ENCODE data around the gene SSR1. TPM values are rescaled to one million over a fixed set of nuclear protein-coding genes. Genes with fewer than 3 reads are reported as not detected.

The SSR1 gene
- total and polyA plus RNA-seq, 2 donors from 2014 or later = 40.4 to 163 TPM

DNA sequence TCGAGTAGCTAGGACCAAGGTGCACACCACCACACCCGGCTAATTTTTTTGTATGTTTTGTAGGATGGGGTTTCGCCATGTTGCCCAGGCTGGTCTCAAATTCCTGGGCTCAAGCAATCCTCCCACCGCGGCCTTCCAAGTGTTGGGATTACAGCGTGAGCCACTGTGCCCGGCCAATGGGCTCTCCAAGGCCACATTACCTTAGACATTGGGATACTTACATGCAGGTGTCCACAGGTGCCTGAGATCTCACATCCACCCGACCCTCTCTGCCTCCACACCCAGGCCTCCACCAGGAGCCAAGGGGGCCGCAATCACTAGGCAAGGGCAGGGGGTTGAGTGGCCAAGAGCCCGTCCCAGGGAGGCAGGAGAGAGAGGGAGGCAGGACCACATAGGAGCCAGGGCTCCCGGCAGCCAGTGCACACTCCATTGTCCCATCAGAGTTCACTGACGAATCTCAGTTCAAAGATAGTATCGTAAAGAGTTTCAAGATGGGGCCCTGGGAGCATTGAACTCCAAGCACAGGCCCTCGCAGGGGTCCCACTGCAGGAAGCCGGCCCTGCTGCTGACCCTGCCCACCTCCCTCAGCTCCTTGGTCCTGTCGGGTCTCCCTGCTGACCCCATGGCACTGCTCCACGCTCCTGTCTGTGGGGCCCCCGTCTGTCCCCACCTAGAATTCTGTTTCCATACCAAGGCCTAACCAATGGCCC is 55.3 kb downstream of the SSR1 start:
- no peaks in the 10 kb centered on the region for H3K36me3 ChIP-seq (ENCODE audit: control insufficient read depth in 2 of 3, insufficient read depth in 3 of 3, low read length in 3 of 3)
- H3K27ac ChIP-seq (ENCODE audit: low read depth in 2 of 2, low read length in 2 of 2) = no peak overlapping the region
- no peak for FAIRE-seq
- TF ChIP-seq, protein P1, sequence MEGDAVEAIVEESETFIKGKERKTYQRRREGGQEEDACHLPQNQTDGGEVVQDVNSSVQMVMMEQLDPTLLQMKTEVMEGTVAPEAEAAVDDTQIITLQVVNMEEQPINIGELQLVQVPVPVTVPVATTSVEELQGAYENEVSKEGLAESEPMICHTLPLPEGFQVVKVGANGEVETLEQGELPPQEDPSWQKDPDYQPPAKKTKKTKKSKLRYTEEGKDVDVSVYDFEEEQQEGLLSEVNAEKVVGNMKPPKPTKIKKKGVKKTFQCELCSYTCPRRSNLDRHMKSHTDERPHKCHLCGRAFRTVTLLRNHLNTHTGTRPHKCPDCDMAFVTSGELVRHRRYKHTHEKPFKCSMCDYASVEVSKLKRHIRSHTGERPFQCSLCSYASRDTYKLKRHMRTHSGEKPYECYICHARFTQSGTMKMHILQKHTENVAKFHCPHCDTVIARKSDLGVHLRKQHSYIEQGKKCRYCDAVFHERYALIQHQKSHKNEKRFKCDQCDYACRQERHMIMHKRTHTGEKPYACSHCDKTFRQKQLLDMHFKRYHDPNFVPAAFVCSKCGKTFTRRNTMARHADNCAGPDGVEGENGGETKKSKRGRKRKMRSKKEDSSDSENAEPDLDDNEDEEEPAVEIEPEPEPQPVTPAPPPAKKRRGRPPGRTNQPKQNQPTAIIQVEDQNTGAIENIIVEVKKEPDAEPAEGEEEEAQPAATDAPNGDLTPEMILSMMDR (IDR thresholded peaks at IDR 0.05; ENCODE audit: borderline replicate concordance, extremely low read depth, insufficient read depth) = no peak
- intact Hi-C loops (cut with DNase I) = no loop called here
- no peaks in the 10 kb centered on the region for H3K27me3 ChIP-seq (ENCODE audit: control insufficient read depth, insufficient read depth, low read length)
- peaks cover 0 to 21% (median 19%) of the 10 kb centered on the region in 3 donors for H3K4me1 ChIP-seq (ENCODE audit: control insufficient read depth in 2 of 3, insufficient read depth in 2 of 3, low read depth in 1 of 3, low read length in 3 of 3)
- H3K9ac ChIP-seq (ENCODE audit: low read length in 3 of 3) = no peak overlapping the region
- H3K9me3 ChIP-seq (ENCODE audit: control insufficient read depth in 2 of 3, insufficient read depth in 1 of 3, low read length in 3 of 3) = peaks cover 0 to 10% (median 0%) of the 10 kb centered on the region in 3 donors
- peak in 1 of 5 donors; percentile 59 for DNase-seq
- no peak overlapping the region for H3K4me3 ChIP-seq (ENCODE audit: low read length in 3 of 3)

DNA sequence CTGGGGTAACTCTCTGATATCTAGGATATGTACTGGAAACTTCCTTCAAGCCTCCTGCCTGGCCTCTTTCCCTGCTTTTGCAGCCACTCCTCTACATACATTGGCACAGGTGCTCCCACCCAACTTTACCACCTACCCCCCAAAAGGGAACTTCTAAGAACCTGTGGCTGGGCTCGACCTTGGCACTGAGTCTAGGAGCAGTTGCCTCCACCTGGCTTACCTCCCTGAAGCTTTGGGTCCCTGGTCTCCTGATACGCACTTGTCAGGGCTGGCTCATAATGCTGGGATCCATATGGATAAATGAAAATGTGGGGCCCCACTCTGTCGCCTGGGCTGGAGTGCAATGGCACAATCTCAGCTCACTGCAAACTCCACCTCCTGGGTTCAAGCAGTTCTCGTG is 56.2 kb downstream of the SSR1 start:
- no peak for FAIRE-seq
- intact Hi-C loops (cut with DNase I) = no loop called here
- TF ChIP-seq, protein P1 (IDR thresholded peaks at IDR 0.05; ENCODE audit: borderline replicate concordance, extremely low read depth, insufficient read depth) = no peak

DNA sequence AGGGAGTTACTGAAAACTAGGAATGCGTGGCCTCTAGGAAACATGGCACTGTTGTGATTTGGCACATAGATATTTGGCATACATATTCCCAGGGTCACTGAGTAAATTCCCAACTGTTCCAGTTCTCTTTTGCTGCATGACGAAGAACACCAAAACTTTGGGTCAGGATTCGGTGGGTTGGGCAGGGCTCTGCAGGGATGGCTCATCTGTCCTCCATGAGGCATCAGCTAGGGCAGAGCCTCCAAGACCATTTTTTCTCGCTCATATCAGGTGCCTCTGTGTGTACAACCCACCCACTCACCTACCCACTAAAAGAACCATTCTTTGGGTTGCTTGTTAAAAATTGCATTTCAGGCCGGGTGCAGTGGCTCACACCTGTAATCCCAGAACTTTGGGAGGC is 57.1 kb downstream of the SSR1 start:
- peaks cover 0 to 10% (median 0%) of the 10 kb centered on the region in 3 donors for H3K9me3 ChIP-seq (ENCODE audit: control insufficient read depth in 2 of 3, insufficient read depth in 1 of 3, low read length in 3 of 3)
- intact Hi-C loops (cut with DNase I) = no loop called here
- peaks cover 0 to 13% (median 13%) of the 10 kb centered on the region in 3 donors for H3K4me1 ChIP-seq (ENCODE audit: control insufficient read depth in 2 of 3, insufficient read depth in 2 of 3, low read depth in 1 of 3, low read length in 3 of 3)
- DNase-seq (peak in 1 of 5 donors; percentile 6), FAIRE-seq (no peak)
- no peaks in the 10 kb centered on the region for H3K27me3 ChIP-seq (ENCODE audit: control insufficient read depth, insufficient read depth, low read length)
- H3K36me3 ChIP-seq (ENCODE audit: control insufficient read depth in 2 of 3, insufficient read depth in 3 of 3, low read length in 3 of 3) = peaks cover 0 to 8% (median 0%) of the 10 kb centered on the region in 3 donors
- TF ChIP-seq, protein P1 (IDR thresholded peaks at IDR 0.05; ENCODE audit: borderline replicate concordance, extremely low read depth, insufficient read depth) = no peak
- no peak overlapping the region for H3K9ac ChIP-seq (ENCODE audit: low read length in 3 of 3)
- peak overlapping the region in 1 of 2 donors; percentile 23 for H3K27ac ChIP-seq (ENCODE audit: low read depth in 2 of 2, low read length in 2 of 2)
- no peak overlapping the region for H3K4me3 ChIP-seq (ENCODE audit: low read length in 3 of 3)

More for the DNA sequence above, 56.2 kb downstream of the SSR1 start:
- peaks cover 0 to 10% (median 0%) of the 10 kb centered on the region in 3 donors for H3K9me3 ChIP-seq (ENCODE audit: control insufficient read depth in 2 of 3, insufficient read depth in 1 of 3, low read length in 3 of 3)
- no peaks in the 10 kb centered on the region for H3K27me3 ChIP-seq (ENCODE audit: control insufficient read depth, insufficient read depth, low read length)
- DNase-seq = peak in 1 of 5 donors; percentile 11
- no peak overlapping the region for H3K27ac ChIP-seq (ENCODE audit: low read depth in 2 of 2, low read length in 2 of 2)
- H3K9ac ChIP-seq (ENCODE audit: low read length in 3 of 3) = no peak overlapping the region
- peaks cover 0 to 19% (median 17%) of the 10 kb centered on the region in 3 donors for H3K4me1 ChIP-seq (ENCODE audit: control insufficient read depth in 2 of 3, insufficient read depth in 2 of 3, low read depth in 1 of 3, low read length in 3 of 3)
- H3K4me3 ChIP-seq (ENCODE audit: low read length in 3 of 3) = no peak overlapping the region
- H3K36me3 ChIP-seq (ENCODE audit: control insufficient read depth in 2 of 3, insufficient read depth in 3 of 3, low read length in 3 of 3) = peaks cover 0 to 5% (median 0%) of the 10 kb centered on the region in 3 donors

All from kidney (tissue), 14 donors.